HCT116 (cell line): ENCODE measurements around the gene SCD5. TPM values are rescaled to one million over a fixed set of nuclear protein-coding genes. Genes with fewer than 3 reads are reported as not detected.

Experiments
- ATAC-seq: fragments of 200-7000 bp; cut with Tn5 transposase; 2 replicates; pipeline ENCODE4 v1.9.1; 2020; ENCODE audit warnings: mild to moderate bottlenecking, moderate library complexity
- BruUV-seq: library from RNA; stranded (reverse); fragments of 400-500 nt; replicated peaks from 2 replicates; lab custom pipeline; 2021; lab: Mats Ljungman, UMichigan
- CTCF ChIA-PET: fragments of 300-600 bp; sonication (Branson Sonifier 250); formaldehyde crosslinking; loops from one replicate; lab custom pipeline; 2021; ENCODE audit warnings: antibody characterized with exemption; lab: Charles Lee
- POLR2A ChIA-PET: fragments of 300-600, 350-600 bp; sonication (Branson Sonifier 250); formaldehyde crosslinking; loops from one replicate; lab custom pipeline; 2021; ENCODE audit warnings: antibody characterized with exemption; lab: Charles Lee
- RAD21 ChIA-PET, 2 experiments: fragments of 300-600 bp; sonication (Branson Sonifier 250); formaldehyde crosslinking; loops; one replicate each; lab custom pipeline; 2023; ENCODE audit warnings: low total read pairs in 2 of 2; ENCODE audit not compliant: uncharacterized antibody in 2 of 2, unreplicated experiment in 2 of 2, low non-redundant PET in 1 of 2; lab: Charles Lee
- DNase-seq: peaks from one replicate; pipeline ENCODE4 v3.0.0-alpha.2; 2010; ENCODE audit warnings: low read depth, low spot score
- H2AFZ ChIP-seq: fragments of 200-600 bp; shearing (Covaris generic), sonication (generic); 2 replicates; pipeline ENCODE4 v1.6.1; 2017; ENCODE audit warnings: low read depth, mixed run types, mixed read lengths, antibody characterized with exemption, low read length; ENCODE audit not compliant: poor library complexity, severe bottlenecking
- H3K27ac ChIP-seq: 2 replicates; pipeline ENCODE4 v1.5.1; 2012; ENCODE audit warnings: low read depth, low read length
- H3K27me3 ChIP-seq: fragments of 200-600 bp; sonication (generic); 2 replicates; pipeline ENCODE4 v1.6.1; 2016; ENCODE audit warnings: mixed run types, low read length, mixed read lengths; ENCODE audit not compliant: insufficient read depth
- H3K36me3 ChIP-seq, 2 experiments: fragments of 200-500 bp in 1 of 2; fragments of 200-600 bp in 1 of 2; sonication (Bioruptor generic) in 1 of 2; sonication (generic) in 1 of 2; 2 replicates each; pipeline versions ENCODE4 v1.5.1 to v1.6.1; 2014 to 2016; ENCODE audit warnings: low read length in 2 of 2, inconsistent platforms in 1 of 2, mixed read lengths in 1 of 2, mixed run types in 1 of 2; ENCODE audit not compliant: insufficient read depth in 2 of 2, control insufficient read depth in 1 of 2
- H3K4me1 ChIP-seq, 2 experiments: fragments of 200-600 bp in 1 of 2; sonication (generic) in 1 of 2; 2 replicates each; pipeline versions ENCODE4 v1.5.1 to v1.6.1; 2012 to 2017; ENCODE audit warnings: low read length in 2 of 2, inconsistent platforms in 1 of 2, mild to moderate bottlenecking in 1 of 2, mixed read lengths in 1 of 2, mixed run types in 1 of 2, moderate library complexity in 1 of 2; ENCODE audit not compliant: insufficient read depth in 2 of 2, control insufficient read depth in 1 of 2
- H3K4me2 ChIP-seq: fragments of 200-600 bp; sonication (generic); 2 replicates; pipeline ENCODE4 v1.6.1; 2017; ENCODE audit warnings: mixed run types, low read length, mixed read lengths
- H3K4me3 ChIP-seq, 2 experiments: fragments of 200-600 bp in 1 of 2; sonication (generic) in 1 of 2; replicated peaks in 1 of 2; 2 replicates each; pipeline ENCODE4 v1.5.1; 2011 to 2016; ENCODE audit warnings: low read length in 2 of 2, control low read depth in 1 of 2, low read depth in 1 of 2, mild to moderate bottlenecking in 1 of 2, mixed read lengths in 1 of 2, mixed run types in 1 of 2
- H3K79me2 ChIP-seq: fragments of 200-600 bp; sonication (generic); 2 replicates; pipeline ENCODE4 v1.6.1; 2017; ENCODE audit warnings: mild to moderate bottlenecking, mixed run types, low read length, moderate library complexity, mixed read lengths; ENCODE audit not compliant: insufficient read depth
- H3K9ac ChIP-seq: fragments of 200-600 bp; sonication (generic); 2 replicates; pipeline ENCODE4 v1.6.1; 2016; ENCODE audit warnings: low read length, mixed read lengths
- H3K9me2 ChIP-seq: fragments of 200-600 bp; sonication (generic), shearing (Covaris generic); 2 replicates; pipeline ENCODE4 v1.6.1; 2017; ENCODE audit warnings: mixed run types, mild to moderate bottlenecking, moderate library complexity; ENCODE audit not compliant: insufficient read depth
- H3K9me3 ChIP-seq, 2 experiments: fragments of 200-500 bp in 1 of 2; fragments of 200-600 bp in 1 of 2; sonication (Bioruptor generic) in 1 of 2; sonication (generic) in 1 of 2; 2 replicates each; pipeline ENCODE4 v1.6.1; 2014 to 2017; ENCODE audit warnings: low read length in 2 of 2, mixed read lengths in 2 of 2, inconsistent platforms in 1 of 2, low read depth in 1 of 2, mild to moderate bottlenecking in 1 of 2, mixed run types in 1 of 2, moderate library complexity in 1 of 2; ENCODE audit not compliant: control insufficient read depth in 1 of 2, insufficient read depth in 1 of 2
- H4K20me1 ChIP-seq: fragments of 200-600 bp; sonication (generic), shearing (Covaris generic); 2 replicates; pipeline ENCODE4 v1.6.1; 2017; ENCODE audit warnings: mixed run types, mild to moderate bottlenecking, moderate library complexity; ENCODE audit not compliant: insufficient read depth
- CEBPB ChIP-seq: IDR thresholded peaks from 2 replicates; pipeline ENCODE4 v1.6.1; 2012; ENCODE audit warnings: low read depth
- CTCF ChIP-seq, 3 experiments: fragments of 200-600 bp in 1 of 3; sonication (generic) in 1 of 3; IDR thresholded peaks in 2 of 3; conservative IDR thresholded peaks in 1 of 3; 2 replicates each; pipeline ENCODE4 v1.5.1; 2012 to 2017; ENCODE audit warnings: low read depth in 2 of 3, low read length in 2 of 3, antibody characterized with exemption in 1 of 3, borderline replicate concordance in 1 of 3, control low read depth in 1 of 3, mild to moderate bottlenecking in 1 of 3, mixed read lengths in 1 of 3, mixed run types in 1 of 3, moderate library complexity in 1 of 3; ENCODE audit not compliant: insufficient read depth in 1 of 3
- EGR1 ChIP-seq: IDR thresholded peaks from 2 replicates; pipeline ENCODE4 v1.6.1; 2012; ENCODE audit warnings: low read depth
- EZH2phosphoT487 ChIP-seq: fragments of 200-600 bp; IDR thresholded peaks from 2 replicates; pipeline ENCODE4 v1.6.1; 2018; ENCODE audit warnings: antibody characterized with exemption, borderline replicate concordance
- JUND ChIP-seq: IDR thresholded peaks from 2 replicates; pipeline ENCODE4 v1.6.1; 2012
- RAD21 ChIP-seq: IDR thresholded peaks from 2 replicates; pipeline ENCODE4 v1.6.1; 2012; ENCODE audit warnings: low read depth, mild to moderate bottlenecking
- SIN3A ChIP-seq: IDR thresholded peaks from 2 replicates; pipeline ENCODE4 v1.6.1; 2012; ENCODE audit warnings: low read depth
- SP1 ChIP-seq: IDR thresholded peaks from 2 replicates; pipeline ENCODE4 v1.6.1; 2012; ENCODE audit warnings: low read depth
- YY1 ChIP-seq: IDR thresholded peaks from 2 replicates; pipeline ENCODE4 v1.6.1; 2011; ENCODE audit warnings: low read length, low read depth, moderate library complexity, mild to moderate bottlenecking; ENCODE audit not compliant: insufficient replicate concordance; ENCODE audit errors: extremely low read depth
- ZNF274 ChIP-seq: fragments of 200-500 bp; sonication (Bioruptor generic); IDR thresholded peaks from 2 replicates; pipeline ENCODE4 v1.6.1; 2014; ENCODE audit warnings: mild to moderate bottlenecking, low read depth, low read length, inconsistent platforms
- intact Hi-C: fragments of 100-400 bp; cut with micrococcal nuclease; formaldehyde crosslinking; loops from 2 replicates; pipeline ENCODE4 v1.10.0; 2022
- total RNA-seq: library from RNA; stranded (reverse); gene quantifications from one replicate; pipeline ENCODE4 v1.2.1, GENCODE V29; 2021; ENCODE audit not compliant: unreplicated experiment
- TF ChIP-seq, protein P1 (sequence below): IDR thresholded peaks from 2 replicates; pipeline ENCODE4 v1.6.1; 2012; ENCODE audit warnings: low read depth
- TF ChIP-seq, protein P2 (sequence below): IDR thresholded peaks from 2 replicates; pipeline ENCODE4 v1.6.1; 2012

SCD5 gene
- total RNA-seq, 1 experiment from 2014 or later: 21.7 TPM

DNA sequence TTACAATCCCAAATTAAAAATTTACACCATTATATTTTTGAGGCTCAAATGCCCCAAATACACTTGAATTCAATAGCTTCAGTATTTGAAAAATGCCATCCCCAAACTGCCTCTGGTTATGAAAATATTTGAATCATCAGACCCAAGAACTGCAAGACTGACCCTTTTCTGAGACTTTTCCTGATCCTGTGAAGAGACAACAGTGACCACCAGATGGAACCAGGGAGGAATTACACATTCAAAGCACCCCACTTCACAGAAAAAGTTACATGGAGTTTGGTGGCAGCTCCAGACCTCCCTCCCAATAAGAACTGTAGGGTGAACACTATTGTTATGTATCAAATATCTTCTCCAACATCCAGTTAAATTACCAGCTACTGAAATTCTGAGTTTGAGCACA is 44.0 kb upstream of the SCD5 start:
- intact Hi-C loops: no loop called here
- ATAC-seq: peak; percentile 70
- H3K4me2 ChIP-seq: no peak overlapping the region
- no TSS peak for BruUV-seq
- no peaks in the 10 kb centered on the region for H4K20me1 ChIP-seq
- H3K36me3 ChIP-seq: peaks cover 36 to 45% of the 10 kb centered on the region in 2 experiments
- no peak for DNase-seq
- POLR2A ChIA-PET: no interaction called here
- CTCF ChIA-PET: interaction anchor here (0.9 kb wide), 1 partner anchor 10 kb away, joined by 3 read pairs; no protein-coding TSS in a partner anchor
- no peaks in the 10 kb centered on the region for H3K4me1 ChIP-seq
- RAD21 ChIA-PET: no interaction called here
- no peak overlapping the region for H3K4me3 ChIP-seq
- H2AFZ ChIP-seq: no peak overlapping the region
- H3K9me2 ChIP-seq: no peaks in the 10 kb centered on the region
- no peak overlapping the region for H3K27ac ChIP-seq
- H3K9me3 ChIP-seq: no peaks in the 10 kb centered on the region
- H3K79me2 ChIP-seq: peaks cover 7% of the 10 kb centered on the region; the same call in 1 of the 2 replicates
- TF ChIP-seq JUND (no peak), RAD21 (0 out of 2 replicates have a peak, but pooled peaks have one; percentile 15), CTCF (IDR thresholded peaks at IDR 0.05 in 2 of 3, conservative IDR thresholded peaks at IDR 0.05 in 1 of 3; ENCODE audit: borderline replicate concordance in 1 of 3, insufficient read depth in 1 of 3, low read depth in 2 of 3, low read length in 2 of 3) (peak; percentile 6 to 51 (median 48); a peak in 4 of 6 replicates)
- H3K27me3 ChIP-seq: no peaks in the 10 kb centered on the region
- H3K9ac ChIP-seq: no peak overlapping the region

- ChIA-PET RAD21 (no interaction called here), CTCF (no interaction called here), POLR2A (no interaction called here)
- no TSS peak for BruUV-seq
- Histone ChIP-seq H3K4me2 (no peak overlapping the region), H3K79me2 (no peaks in the 10 kb centered on the region), H3K27me3 (no peaks in the 10 kb centered on the region), H3K9ac (no peak overlapping the region), H3K27ac (no peak overlapping the region), H3K9me2 (no peaks in the 10 kb centered on the region), H3K4me1 (no peaks in the 10 kb centered on the region), H2AFZ (no peak overlapping the region), H3K4me3 (no peak overlapping the region), H3K9me3 (no peaks in the 10 kb centered on the region), H4K20me1 (no peaks in the 10 kb centered on the region), H3K36me3 (peaks cover 31 to 33% of the 10 kb centered on the region in 2 experiments)
- ATAC-seq (no peak), DNase-seq (no peak)
- intact Hi-C loops: no loop called here
- TF ChIP-seq EGR1 (no peak), SP1 (no peak), CEBPB (no peak), CTCF (IDR thresholded peaks at IDR 0.05 in 2 of 3, conservative IDR thresholded peaks at IDR 0.05 in 1 of 3; ENCODE audit: borderline replicate concordance in 1 of 3, insufficient read depth in 1 of 3, low read depth in 2 of 3, low read length in 2 of 3) (no peak), YY1 (no peak), EZH2phosphoT487 (no peak), SIN3A (no peak), ZNF274 (no peak)
- TF ChIP-seq, protein P1, sequence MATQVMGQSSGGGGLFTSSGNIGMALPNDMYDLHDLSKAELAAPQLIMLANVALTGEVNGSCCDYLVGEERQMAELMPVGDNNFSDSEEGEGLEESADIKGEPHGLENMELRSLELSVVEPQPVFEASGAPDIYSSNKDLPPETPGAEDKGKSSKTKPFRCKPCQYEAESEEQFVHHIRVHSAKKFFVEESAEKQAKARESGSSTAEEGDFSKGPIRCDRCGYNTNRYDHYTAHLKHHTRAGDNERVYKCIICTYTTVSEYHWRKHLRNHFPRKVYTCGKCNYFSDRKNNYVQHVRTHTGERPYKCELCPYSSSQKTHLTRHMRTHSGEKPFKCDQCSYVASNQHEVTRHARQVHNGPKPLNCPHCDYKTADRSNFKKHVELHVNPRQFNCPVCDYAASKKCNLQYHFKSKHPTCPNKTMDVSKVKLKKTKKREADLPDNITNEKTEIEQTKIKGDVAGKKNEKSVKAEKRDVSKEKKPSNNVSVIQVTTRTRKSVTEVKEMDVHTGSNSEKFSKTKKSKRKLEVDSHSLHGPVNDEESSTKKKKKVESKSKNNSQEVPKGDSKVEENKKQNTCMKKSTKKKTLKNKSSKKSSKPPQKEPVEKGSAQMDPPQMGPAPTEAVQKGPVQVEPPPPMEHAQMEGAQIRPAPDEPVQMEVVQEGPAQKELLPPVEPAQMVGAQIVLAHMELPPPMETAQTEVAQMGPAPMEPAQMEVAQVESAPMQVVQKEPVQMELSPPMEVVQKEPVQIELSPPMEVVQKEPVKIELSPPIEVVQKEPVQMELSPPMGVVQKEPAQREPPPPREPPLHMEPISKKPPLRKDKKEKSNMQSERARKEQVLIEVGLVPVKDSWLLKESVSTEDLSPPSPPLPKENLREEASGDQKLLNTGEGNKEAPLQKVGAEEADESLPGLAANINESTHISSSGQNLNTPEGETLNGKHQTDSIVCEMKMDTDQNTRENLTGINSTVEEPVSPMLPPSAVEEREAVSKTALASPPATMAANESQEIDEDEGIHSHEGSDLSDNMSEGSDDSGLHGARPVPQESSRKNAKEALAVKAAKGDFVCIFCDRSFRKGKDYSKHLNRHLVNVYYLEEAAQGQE: no peak
- TF ChIP-seq, protein P2, sequence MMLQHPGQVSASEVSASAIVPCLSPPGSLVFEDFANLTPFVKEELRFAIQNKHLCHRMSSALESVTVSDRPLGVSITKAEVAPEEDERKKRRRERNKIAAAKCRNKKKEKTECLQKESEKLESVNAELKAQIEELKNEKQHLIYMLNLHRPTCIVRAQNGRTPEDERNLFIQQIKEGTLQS: no peak
Observed at GRCh38 chr4:82839624-82840023, 41.0 kb upstream of the SCD5 start.
